NCI-H460 (cell line): ENCODE measurements around the gene TBC1D5. TPM values are rescaled to one million over a fixed set of nuclear protein-coding genes. Genes with fewer than 3 reads are reported as not detected.

Experiments used
- DNase-seq: peaks from one replicate; pipeline ENCODE4 v3.0.0-alpha.2; 2016; ENCODE audit warnings: low read depth; ENCODE audit errors: extremely low read depth
- total RNA-seq: library from RNA; depleted of rRNA; stranded (reverse); fragments of >200 nt; shearing (Covaris generic); gene quantifications from 2 replicates; pipeline ENCODE4 v1.2.3, GENCODE V29; 2014

TBC1D5 gene
- total RNA-seq, 1 experiment from 2014 or later = 48.7 TPM

GRCh38 chr3:17322106-17322793 lies 420.2 kb downstream of the TBC1D5 start:
- no peak for DNase-seq

- no peak for DNase-seq
Observed at GRCh38 chr3:17320266-17320665, 422.2 kb downstream of the TBC1D5 start.

- DNase-seq = no peak
Observed at GRCh38 chr3:17315897-17316296, 426.5 kb downstream of the TBC1D5 start.

- no peak for DNase-seq
Observed at GRCh38 chr3:17314171-17314570, 428.3 kb downstream of the TBC1D5 start.

GRCh38 chr3:17313746-17314145 lies 428.7 kb downstream of the TBC1D5 start:
- no peak for DNase-seq

GRCh38 chr3:17310983-17311382 lies 431.4 kb downstream of the TBC1D5 start:
- DNase-seq = no peak

GRCh38 chr3:17307887-17308286 lies 434.5 kb downstream of the TBC1D5 start:
- no peak for DNase-seq

- DNase-seq = no peak
Observed at GRCh38 chr3:17307482-17307881, 434.9 kb downstream of the TBC1D5 start.

GRCh38 chr3:17304969-17305368 lies 437.5 kb downstream of the TBC1D5 start:
- no peak for DNase-seq

GRCh38 chr3:17302774-17303173 lies 439.7 kb downstream of the TBC1D5 start:
- no peak for DNase-seq

- DNase-seq = no peak
Observed at GRCh38 chr3:17302170-17302569, 440.3 kb downstream of the TBC1D5 start.

- no peak for DNase-seq
Observed at GRCh38 chr3:17301271-17301670, 441.2 kb downstream of the TBC1D5 start.

GRCh38 chr3:17300441-17300840 lies 442.0 kb downstream of the TBC1D5 start:
- no peak for DNase-seq

GRCh38 chr3:17298038-17298437 lies 444.4 kb downstream of the TBC1D5 start:
- no peak for DNase-seq

GRCh38 chr3:17292556-17292955 lies 449.9 kb downstream of the TBC1D5 start:
- DNase-seq = no peak

GRCh38 chr3:17290894-17291293 lies 451.5 kb downstream of the TBC1D5 start:
- DNase-seq = no peak

- DNase-seq = no peak
Observed at GRCh38 chr3:17288839-17289399, 453.5 kb downstream of the TBC1D5 start.

- DNase-seq = no peak
Observed at GRCh38 chr3:17287006-17287689, 455.3 kb downstream of the TBC1D5 start.

GRCh38 chr3:17278006-17278405 lies 464.4 kb downstream of the TBC1D5 start:
- no peak for DNase-seq

GRCh38 chr3:17266846-17267245 lies 475.6 kb downstream of the TBC1D5 start:
- no peak for DNase-seq

GRCh38 chr3:17261627-17262369 lies 480.6 kb downstream of the TBC1D5 start:
- no peak for DNase-seq
